ENCODE measurements around the gene LAPTM5. TPM values are rescaled to one million over a fixed set of nuclear protein-coding genes. Genes with fewer than 3 reads are reported as not detected.

The LAPTM5 gene
- polyA plus RNA-seq, 4 donors, result 10.5 to 58.1 (median 46.0) TPM

Other genes starting within 250 kb of the LAPTM5 start
- gene MATN1, start 34.2 kb downstream of the LAPTM5 start, polyA plus RNA-seq, result under 1 TPM in 2 of 4 donors, not detected in 2; 0.03 to 0.32 TPM
- gene SDC3, start 151.0 kb upstream of the LAPTM5 start, polyA plus RNA-seq, result 10 to 100 TPM in 2 of 4 donors, 1 to 10 TPM in 1, under 1 TPM in 1; 0.67 to 36.1 (median 13.4) TPM